ENCODE data around the gene MAGI2.

The MAGI2 gene

GRCh38 chr7:78703391-78703790 lies 750.1 kb downstream of the MAGI2 start:
- no peak for DNase-seq

GRCh38 chr7:78702770-78703169 lies 750.7 kb downstream of the MAGI2 start:
- DNase-seq: no peak

GRCh38 chr7:78695826-78696225 lies 757.6 kb downstream of the MAGI2 start:
- no peak for DNase-seq

- DNase-seq: no peak
Observed at GRCh38 chr7:78691584-78691983, 761.9 kb downstream of the MAGI2 start.

GRCh38 chr7:78690174-78690573 lies 763.3 kb downstream of the MAGI2 start:
- DNase-seq: no peak

GRCh38 chr7:78688376-78688775 lies 765.1 kb downstream of the MAGI2 start:
- DNase-seq: no peak

- no peak for DNase-seq
Observed at GRCh38 chr7:78686189-78686588, 767.3 kb downstream of the MAGI2 start.

GRCh38 chr7:78684201-78684600 lies 769.3 kb downstream of the MAGI2 start:
- no peak for DNase-seq

GRCh38 chr7:78683566-78683965 lies 769.9 kb downstream of the MAGI2 start:
- DNase-seq: no peak

GRCh38 chr7:78679112-78679876 lies 774.2 kb downstream of the MAGI2 start:
- DNase-seq: no peak

- no peak for DNase-seq
Observed at GRCh38 chr7:78677391-78677790, 776.1 kb downstream of the MAGI2 start.

GRCh38 chr7:78675511-78675910 lies 778.0 kb downstream of the MAGI2 start:
- DNase-seq: no peak

GRCh38 chr7:78673272-78673671 lies 780.2 kb downstream of the MAGI2 start:
- no peak for DNase-seq

- no peak for DNase-seq
Observed at GRCh38 chr7:78662939-78663338, 790.5 kb downstream of the MAGI2 start.

- DNase-seq: no peak
Observed at GRCh38 chr7:78649976-78650375, 803.5 kb downstream of the MAGI2 start.

- no peak for DNase-seq
Observed at GRCh38 chr7:78649236-78649635, 804.2 kb downstream of the MAGI2 start.

- DNase-seq: no peak
Observed at GRCh38 chr7:78642751-78643150, 810.7 kb downstream of the MAGI2 start.

GRCh38 chr7:78638364-78638763 lies 815.1 kb downstream of the MAGI2 start:
- DNase-seq: no peak

GRCh38 chr7:78636727-78637126 lies 816.7 kb downstream of the MAGI2 start:
- no peak for DNase-seq

- DNase-seq: no peak
Observed at GRCh38 chr7:78635026-78635793, 818.3 kb downstream of the MAGI2 start.

GRCh38 chr7:78634093-78634492 lies 819.4 kb downstream of the MAGI2 start:
- no peak for DNase-seq

- no peak for DNase-seq
Observed at GRCh38 chr7:78620920-78621319, 832.5 kb downstream of the MAGI2 start.

GRCh38 chr7:78616539-78616938 lies 836.9 kb downstream of the MAGI2 start:
- no peak for DNase-seq

- no peak for DNase-seq
Observed at GRCh38 chr7:78609281-78609680, 844.2 kb downstream of the MAGI2 start.

Measured in KG1 (cell line).